Activated CD8-positive, alpha-beta memory T cell treated with anti-CD3 and anti-CD28 coated beads, Interleukin-2, amount 10 ng/mL, durations not matched to agents 7 days and 5 days (primary cell): ENCODE measurements around the gene MCC. TPM values are rescaled to one million over a fixed set of nuclear protein-coding genes. Genes with fewer than 3 reads are reported as not detected.

ENCODE experiments used
- ATAC-seq: fragments of 150-1000 bp; cut with Tn5 transposase; one replicate; pipeline ENCODE4 v1.10.0; 2021; ENCODE audit warnings: moderate library complexity
- CTCF ChIA-PET: fragments of 350-600 bp; sonication (Branson Sonifier 250); formaldehyde crosslinking; loops from one replicate; lab custom pipeline; 2021; ENCODE audit warnings: antibody characterized with exemption; lab: Charles Lee
- DNase-seq: peaks from one replicate; pipeline ENCODE4 v3.0.0-alpha.2; 2020
- H3K27ac Mint-ChIP-seq: one replicate; pipeline ENCODE4 v1.8.0; 2021; ENCODE audit warnings: mild to moderate bottlenecking, mixed read lengths
- H3K27me3 Mint-ChIP-seq: one replicate; pipeline ENCODE4 v1.8.0; 2021; ENCODE audit warnings: mixed read lengths
- H3K36me3 Mint-ChIP-seq: one replicate; pipeline ENCODE4 v1.8.0; 2021; ENCODE audit warnings: mild to moderate bottlenecking, mixed read lengths
- H3K4me1 Mint-ChIP-seq: one replicate; pipeline ENCODE4 v1.8.0; 2021; ENCODE audit warnings: mixed read lengths
- H3K4me3 Mint-ChIP-seq: one replicate; pipeline ENCODE4 v1.8.0; 2021; ENCODE audit warnings: mild to moderate bottlenecking, moderate library complexity, mixed read lengths
- H3K9me3 Mint-ChIP-seq: one replicate; pipeline ENCODE4 v1.8.0; 2022; ENCODE audit warnings: low read depth, mixed read lengths
- total RNA-seq, 2 experiments: library from RNA; stranded (reverse); gene quantifications; one replicate each; pipeline ENCODE4 v1.2.3, GENCODE V29; 2021

The MCC gene
- total RNA-seq, 2 experiments from 2014 or later = 7.4 to 7.5 TPM

- H3K4me1 Mint-ChIP-seq = no peaks in the 10 kb centered on the region
- H3K27me3 Mint-ChIP-seq = no peaks in the 10 kb centered on the region
- no peak for ATAC-seq
These were observed 284.3 kb downstream of the MCC start for GRCh38 chr5:113203916-113204315.

DNA sequence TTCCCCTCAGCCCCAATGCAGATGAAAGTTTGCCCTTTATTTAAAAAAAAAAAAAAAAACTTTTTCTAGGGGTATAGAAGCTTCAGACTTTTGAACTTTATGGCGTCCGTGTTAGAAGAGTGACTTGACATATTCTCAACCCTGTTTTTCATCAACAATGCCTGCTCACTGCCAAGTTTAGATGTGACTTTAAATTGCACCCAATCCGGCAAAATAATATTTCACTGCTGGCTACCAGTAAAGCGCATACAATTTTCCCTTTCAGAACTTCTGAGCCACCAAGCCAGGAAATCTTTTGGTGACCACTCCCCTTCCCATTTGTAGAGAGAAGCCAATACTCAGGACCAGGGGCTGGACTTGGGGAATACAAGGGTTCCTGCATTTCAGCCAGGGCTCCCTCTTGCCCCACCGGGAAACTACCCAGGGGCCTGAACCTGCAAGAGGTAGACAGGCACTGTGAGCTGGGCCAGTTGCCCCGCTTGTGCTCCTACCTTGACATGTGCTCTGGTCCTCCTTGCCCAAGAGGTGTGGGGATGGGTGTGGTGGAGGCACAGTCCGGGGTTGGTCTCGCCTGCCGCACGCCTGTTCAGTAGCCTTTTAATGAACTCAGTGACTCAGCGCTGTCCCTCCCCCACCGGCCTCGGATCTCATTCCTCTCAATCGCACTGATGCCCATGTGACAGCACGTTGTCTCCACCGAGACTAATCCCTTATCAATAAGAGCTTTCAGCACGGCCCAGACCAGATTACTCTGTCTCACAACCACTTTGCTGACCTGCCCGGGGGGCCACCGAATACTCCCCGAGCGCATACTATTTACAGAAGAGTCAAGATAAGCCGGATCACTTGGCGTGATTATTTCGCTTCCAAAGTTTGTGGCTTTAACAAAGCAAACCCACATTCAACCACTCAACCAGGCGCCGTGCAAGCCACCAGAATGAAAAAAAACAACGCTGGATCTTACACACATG, 285.2 kb downstream of the MCC start:
- CTCF ChIA-PET = no interaction called here
- Mint-ChIP-seq H3K36me3 (no peaks in the 10 kb centered on the region), H3K27me3 (no peaks in the 10 kb centered on the region), H3K27ac (no peak overlapping the region), H3K9me3 (no peaks in the 10 kb centered on the region), H3K4me1 (no peaks in the 10 kb centered on the region), H3K4me3 (no peak overlapping the region)
- no peak for ATAC-seq
- no peak for DNase-seq

More at GRCh38 chr5:113203916-113204315, 284.3 kb downstream of the MCC start:
- Mint-ChIP-seq H3K4me3 (no peak overlapping the region), H3K36me3 (no peaks in the 10 kb centered on the region), H3K27ac (no peak overlapping the region), H3K9me3 (no peaks in the 10 kb centered on the region)
- CTCF ChIA-PET = no interaction called here
- no peak for DNase-seq

DNA sequence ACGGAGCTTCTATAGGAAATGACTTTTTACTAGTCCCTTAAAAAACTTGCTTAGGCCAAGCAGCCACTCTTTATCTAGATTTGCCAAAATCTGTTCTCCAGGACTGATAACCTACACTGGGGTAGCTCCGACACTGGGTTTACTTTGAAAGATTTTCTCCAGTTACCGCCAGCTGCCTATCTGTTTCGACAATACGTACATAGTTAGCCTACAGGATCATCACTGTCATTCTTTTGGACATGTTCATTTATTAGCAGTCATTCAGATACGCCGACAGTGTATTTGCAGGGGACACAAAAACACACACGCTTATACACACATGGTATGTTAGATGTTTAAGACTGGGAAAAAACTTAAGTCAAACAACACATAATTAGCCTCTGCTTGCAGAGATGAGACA, 286.0 kb downstream of the MCC start:
- CTCF ChIA-PET = no interaction called here
- H3K9me3 Mint-ChIP-seq = no peaks in the 10 kb centered on the region

GRCh38 chr5:113201715-113202114, 286.5 kb downstream of the MCC start:
- H3K4me1 Mint-ChIP-seq = no peaks in the 10 kb centered on the region
- CTCF ChIA-PET = no interaction called here
- ATAC-seq (no peak), DNase-seq (no peak)
- no peaks in the 10 kb centered on the region for H3K36me3 Mint-ChIP-seq
- no peak overlapping the region for H3K27ac Mint-ChIP-seq
- no peak overlapping the region for H3K4me3 Mint-ChIP-seq
- H3K9me3 Mint-ChIP-seq = no peaks in the 10 kb centered on the region
- H3K27me3 Mint-ChIP-seq = no peaks in the 10 kb centered on the region

More for the DNA sequence above, 286.0 kb downstream of the MCC start:
- H3K4me1 Mint-ChIP-seq = no peaks in the 10 kb centered on the region
- no peak for DNase-seq
- no peak overlapping the region for H3K4me3 Mint-ChIP-seq
- no peak overlapping the region for H3K27ac Mint-ChIP-seq
- H3K36me3 Mint-ChIP-seq = no peaks in the 10 kb centered on the region
- no peaks in the 10 kb centered on the region for H3K27me3 Mint-ChIP-seq
- no peak for ATAC-seq

- no peak for ATAC-seq
- Mint-ChIP-seq H3K27ac (no peak overlapping the region), H3K4me1 (no peaks in the 10 kb centered on the region), H3K36me3 (no peaks in the 10 kb centered on the region), H3K9me3 (no peaks in the 10 kb centered on the region), H3K4me3 (no peak overlapping the region), H3K27me3 (no peaks in the 10 kb centered on the region)
- no peak for DNase-seq
- CTCF ChIA-PET = no interaction called here
These were observed 288.9 kb downstream of the MCC start for GRCh38 chr5:113199122-113199905.

DNA sequence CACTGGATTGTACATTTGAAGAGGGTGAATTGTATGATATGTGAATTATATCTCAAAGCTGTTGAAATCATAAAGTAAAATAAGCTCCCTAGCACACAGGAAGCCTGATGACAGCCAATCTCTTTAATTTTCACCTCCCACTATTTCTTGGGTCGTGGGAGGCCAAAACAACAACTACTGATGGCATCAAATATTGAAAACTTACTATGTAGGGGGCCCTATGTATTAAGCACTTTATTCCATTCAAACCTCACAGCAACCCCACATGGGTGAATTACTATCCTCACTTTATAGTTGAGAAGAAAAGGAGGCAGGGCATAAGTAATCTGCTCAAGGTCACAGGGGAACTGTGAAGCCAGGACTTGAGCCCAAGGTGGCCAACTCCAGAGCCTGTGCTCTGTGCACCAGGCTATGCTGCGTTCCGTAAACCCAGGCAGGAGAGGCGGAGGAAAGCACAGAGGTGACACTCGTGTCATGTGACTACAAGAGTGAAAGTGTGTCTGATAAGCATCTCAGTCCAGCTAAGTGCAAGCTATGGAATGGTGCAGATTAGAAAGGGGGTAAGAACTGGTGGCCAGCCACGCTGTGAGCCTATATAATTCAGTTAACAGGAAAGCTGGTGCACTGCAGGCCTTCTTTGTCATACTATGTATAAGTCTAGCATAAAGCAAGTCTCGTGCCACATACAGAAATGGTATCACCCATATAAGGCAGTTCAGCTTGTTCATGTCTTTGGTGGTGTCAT, 290.6 kb downstream of the MCC start:
- no peak for ATAC-seq
- Mint-ChIP-seq H3K36me3 (no peaks in the 10 kb centered on the region), H3K4me3 (no peak overlapping the region), H3K4me1 (no peaks in the 10 kb centered on the region), H3K9me3 (peaks cover 2% of the 10 kb centered on the region), H3K27ac (no peak overlapping the region), H3K27me3 (no peaks in the 10 kb centered on the region)
- CTCF ChIA-PET = interaction anchor here (1.1 kb wide), 1 partner anchor 201 kb away, joined by 3 read pairs; no protein-coding TSS in a partner anchor
- no peak for DNase-seq

GRCh38 chr5:113195771-113196170, 292.5 kb downstream of the MCC start:
- Mint-ChIP-seq H3K4me1 (no peaks in the 10 kb centered on the region), H3K9me3 (peaks cover 2% of the 10 kb centered on the region), H3K27ac (no peak overlapping the region), H3K36me3 (no peaks in the 10 kb centered on the region), H3K4me3 (no peak overlapping the region), H3K27me3 (no peaks in the 10 kb centered on the region)
- CTCF ChIA-PET = no interaction called here
- DNase-seq (no peak), ATAC-seq (no peak)

GRCh38 chr5:113195251-113195650, 293.0 kb downstream of the MCC start:
- CTCF ChIA-PET = no interaction called here

DNA sequence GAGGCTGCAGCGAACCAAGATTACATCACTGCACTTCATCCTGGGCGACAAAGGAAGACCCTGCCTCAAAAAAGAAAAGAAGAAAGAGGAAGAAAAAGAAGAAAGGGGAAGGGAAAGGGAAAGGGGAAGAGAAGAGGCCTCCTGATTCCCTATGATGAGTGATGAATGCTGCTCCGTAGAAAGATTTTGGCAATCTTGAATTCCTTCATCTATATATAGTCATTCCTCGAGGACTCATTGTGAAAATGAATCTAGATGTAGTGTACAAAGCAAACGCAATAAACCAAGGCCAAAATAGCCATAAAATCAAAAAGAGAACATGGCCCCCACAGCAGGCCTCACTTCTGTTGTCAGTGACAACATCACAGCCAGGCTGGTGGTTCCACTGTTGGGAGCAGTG, 293.7 kb downstream of the MCC start:
- no peaks in the 10 kb centered on the region for H3K27me3 Mint-ChIP-seq
- H3K36me3 Mint-ChIP-seq = no peaks in the 10 kb centered on the region
- H3K9me3 Mint-ChIP-seq = peaks cover 2% of the 10 kb centered on the region
- H3K4me3 Mint-ChIP-seq = no peak overlapping the region
- no peak for DNase-seq
- ATAC-seq = no peak
- CTCF ChIA-PET = no interaction called here
- no peak overlapping the region for H3K27ac Mint-ChIP-seq
- no peaks in the 10 kb centered on the region for H3K4me1 Mint-ChIP-seq

More at GRCh38 chr5:113195251-113195650, 293.0 kb downstream of the MCC start:
- ATAC-seq = no peak
- DNase-seq = no peak
- Mint-ChIP-seq H3K27me3 (no peaks in the 10 kb centered on the region), H3K27ac (no peak overlapping the region), H3K4me3 (no peak overlapping the region), H3K36me3 (no peaks in the 10 kb centered on the region), H3K4me1 (no peaks in the 10 kb centered on the region), H3K9me3 (peaks cover 2% of the 10 kb centered on the region)

GRCh38 chr5:113194125-113194524, 294.1 kb downstream of the MCC start:
- Mint-ChIP-seq H3K27ac (no peak overlapping the region), H3K36me3 (no peaks in the 10 kb centered on the region), H3K4me1 (no peaks in the 10 kb centered on the region), H3K4me3 (no peak overlapping the region), H3K27me3 (no peaks in the 10 kb centered on the region), H3K9me3 (peaks cover 2% of the 10 kb centered on the region)
- CTCF ChIA-PET = no interaction called here
- DNase-seq (no peak), ATAC-seq (no peak)

GRCh38 chr5:113193311-113193978, 294.8 kb downstream of the MCC start:
- Mint-ChIP-seq H3K9me3 (peaks cover 2% of the 10 kb centered on the region), H3K27ac (no peak overlapping the region)
- CTCF ChIA-PET = no interaction called here

GRCh38 chr5:113192541-113192940, 295.7 kb downstream of the MCC start:
- no peak overlapping the region for H3K27ac Mint-ChIP-seq
- H3K4me3 Mint-ChIP-seq = no peak overlapping the region
- H3K4me1 Mint-ChIP-seq = no peaks in the 10 kb centered on the region
- H3K27me3 Mint-ChIP-seq = no peaks in the 10 kb centered on the region
- ATAC-seq (no peak), DNase-seq (no peak)
- CTCF ChIA-PET = no interaction called here
- no peaks in the 10 kb centered on the region for H3K36me3 Mint-ChIP-seq
- peaks cover 2% of the 10 kb centered on the region for H3K9me3 Mint-ChIP-seq

More at GRCh38 chr5:113193311-113193978, 294.8 kb downstream of the MCC start:
- Mint-ChIP-seq H3K4me1 (no peaks in the 10 kb centered on the region), H3K27me3 (no peaks in the 10 kb centered on the region), H3K36me3 (no peaks in the 10 kb centered on the region), H3K4me3 (no peak overlapping the region)
- ATAC-seq (no peak), DNase-seq (no peak)

DNA sequence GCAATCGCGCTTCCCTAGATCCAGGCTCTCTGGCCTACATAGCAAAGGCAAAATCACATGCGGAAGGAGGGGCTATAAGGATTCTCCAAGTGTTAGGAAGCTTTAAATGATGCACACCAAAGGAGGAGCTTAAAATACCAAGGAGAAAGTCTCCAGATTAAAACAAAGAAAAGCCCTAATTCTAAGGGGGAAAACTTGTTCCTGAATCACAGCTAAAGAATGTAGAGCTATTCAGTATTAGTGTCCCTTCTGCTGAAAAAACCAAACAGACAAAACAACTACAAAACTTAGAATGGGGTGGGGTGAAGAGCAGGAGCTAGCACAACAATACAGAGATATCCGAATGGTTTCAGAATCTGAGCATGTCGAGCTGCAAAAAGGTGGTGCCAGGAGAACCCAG, 297.9 kb downstream of the MCC start:
- DNase-seq = no peak
- CTCF ChIA-PET = no interaction called here
- Mint-ChIP-seq H3K4me1 (no peaks in the 10 kb centered on the region), H3K4me3 (no peak overlapping the region), H3K9me3 (peaks cover 2% of the 10 kb centered on the region), H3K27ac (no peak overlapping the region), H3K27me3 (no peaks in the 10 kb centered on the region), H3K36me3 (no peaks in the 10 kb centered on the region)
- ATAC-seq = no peak
